Lower leg skin (tissue), 3 donors: ENCODE measurements around the gene CD46.

Experiments
- CTCF ChIP-seq, 3 donors: fragments of 450-650 bp; IDR thresholded peaks; one replicate each; pipeline ENCODE4 v1.5.1; 2016; ENCODE audit warnings: antibody characterized with exemption in 3 of 3, mild to moderate bottlenecking in 3 of 3, moderate library complexity in 2 of 3
- POLR2A ChIP-seq, 2 donors: fragments of 450-650 bp; IDR thresholded peaks; one replicate each; pipeline ENCODE4 v1.6.1; 2016 to 2017; ENCODE audit warnings: antibody characterized with exemption in 2 of 2, mild to moderate bottlenecking in 1 of 2, moderate library complexity in 1 of 2

- TF ChIP-seq CTCF (IDR thresholded peaks at IDR 0.05) (no peak), POLR2A (IDR thresholded peaks at IDR 0.05) (no peak)
Measured at GRCh38 chr1:207753611-207754010, 1.8 kb downstream of the CD46 start.
